GM19328 (cell line): ENCODE results near the gene ORAI3.

Source experiments
- ATAC-seq: cut with Tn5 transposase; IDR thresholded peaks from one replicate; pipeline ENCODE4 v1.9.1; 2021; ENCODE audit warnings: mild to moderate bottlenecking, moderate library complexity; ENCODE audit not compliant: unreplicated experiment

The ORAI3 gene

GRCh38 chr16:30987581-30988190, 38.8 kb downstream of the ORAI3 start:
- ATAC-seq = no peak

GRCh38 chr16:30989469-30990047, 40.7 kb downstream of the ORAI3 start:
- no peak for ATAC-seq

- ATAC-seq = no peak
Measured at GRCh38 chr16:30990105-30990504, 41.2 kb downstream of the ORAI3 start.

- ATAC-seq = no peak
Measured at GRCh38 chr16:30991052-30991451, 42.2 kb downstream of the ORAI3 start.

DNA sequence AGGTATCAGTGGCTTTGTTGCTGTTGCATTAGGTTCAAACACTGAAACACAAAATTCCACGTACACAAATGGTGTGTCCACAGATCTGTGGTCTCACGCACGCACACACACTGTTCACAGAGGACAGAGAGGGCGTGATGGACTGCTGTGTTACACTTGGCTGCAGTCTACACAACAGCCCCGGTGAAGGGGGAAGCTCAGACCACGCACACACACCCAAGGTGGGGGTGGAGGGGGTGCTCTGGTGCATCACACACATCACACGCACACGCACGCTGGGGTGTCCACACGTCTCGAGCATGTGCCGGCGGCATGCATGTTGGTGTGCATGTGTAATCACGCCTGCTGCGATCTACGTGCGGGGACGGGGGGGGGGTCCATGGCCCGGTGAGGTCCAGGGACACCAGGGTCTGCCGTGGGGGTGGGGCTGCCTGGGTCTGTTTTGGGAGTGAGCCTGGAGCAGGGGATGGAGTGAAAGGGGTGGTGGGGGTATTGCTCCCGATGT, 43.5 kb downstream of the ORAI3 start:
- ATAC-seq = no peak

DNA sequence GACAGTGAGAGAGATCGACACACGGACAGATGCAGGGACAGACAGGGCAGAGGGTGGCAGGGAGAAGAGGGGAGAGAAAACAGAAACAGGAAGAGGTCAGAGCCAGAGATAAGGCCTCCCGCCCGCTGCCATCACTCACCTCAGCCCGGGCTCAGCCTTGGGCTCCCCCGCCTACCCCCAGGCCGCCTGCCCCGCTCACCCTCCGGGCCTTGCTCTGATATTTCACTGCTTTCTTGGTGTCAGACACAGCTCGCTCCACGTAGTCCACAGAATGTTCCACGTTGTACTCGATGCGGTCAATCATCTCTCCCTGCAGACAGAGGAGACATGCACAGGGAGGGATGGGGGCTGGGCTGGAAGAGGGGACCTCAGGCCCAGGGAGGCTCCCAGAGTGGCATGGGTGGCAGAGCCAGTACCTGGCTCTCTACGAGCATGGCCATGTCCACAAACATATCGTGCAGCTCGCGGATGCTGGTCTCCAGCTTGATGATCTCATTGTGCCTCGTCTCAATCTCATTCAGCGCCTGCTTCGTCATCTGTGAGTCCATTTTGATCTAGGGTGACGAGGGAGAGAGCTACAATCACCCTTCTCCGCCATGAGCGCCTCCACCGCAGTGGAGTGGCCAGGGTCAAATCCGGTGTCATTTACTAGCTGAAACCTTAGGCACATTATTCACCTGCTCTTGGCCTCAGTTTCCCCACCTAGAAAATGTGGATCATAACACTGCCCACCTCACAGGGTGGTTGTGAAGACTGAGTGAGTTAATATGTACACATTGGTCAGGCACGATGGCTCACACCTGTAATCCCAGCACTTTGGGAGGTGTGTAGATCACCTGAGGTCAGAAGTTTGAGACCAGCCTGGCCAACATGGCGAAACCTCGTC, 44.3 kb downstream of the ORAI3 start:
- no peak for ATAC-seq

DNA sequence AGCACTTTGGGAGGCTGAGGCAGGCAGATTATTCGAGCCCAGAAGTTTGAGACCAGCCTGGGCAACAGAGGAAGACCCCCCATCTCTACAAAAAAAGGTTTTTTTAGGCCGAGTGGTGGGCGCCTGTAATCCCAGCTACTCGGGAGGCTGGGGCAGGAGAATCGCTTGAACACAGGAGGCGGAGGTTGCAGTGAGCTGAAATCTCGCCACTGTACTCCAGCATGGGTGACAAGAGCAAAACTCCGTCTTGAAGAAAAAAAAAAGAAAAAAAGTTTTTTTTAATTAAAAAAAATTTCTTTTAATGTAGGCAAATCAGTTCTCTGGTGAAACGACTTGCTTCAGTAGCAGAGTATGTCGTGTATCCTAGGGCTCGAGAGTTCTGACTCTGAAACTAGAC, 47.1 kb downstream of the ORAI3 start:
- no peak for ATAC-seq

DNA sequence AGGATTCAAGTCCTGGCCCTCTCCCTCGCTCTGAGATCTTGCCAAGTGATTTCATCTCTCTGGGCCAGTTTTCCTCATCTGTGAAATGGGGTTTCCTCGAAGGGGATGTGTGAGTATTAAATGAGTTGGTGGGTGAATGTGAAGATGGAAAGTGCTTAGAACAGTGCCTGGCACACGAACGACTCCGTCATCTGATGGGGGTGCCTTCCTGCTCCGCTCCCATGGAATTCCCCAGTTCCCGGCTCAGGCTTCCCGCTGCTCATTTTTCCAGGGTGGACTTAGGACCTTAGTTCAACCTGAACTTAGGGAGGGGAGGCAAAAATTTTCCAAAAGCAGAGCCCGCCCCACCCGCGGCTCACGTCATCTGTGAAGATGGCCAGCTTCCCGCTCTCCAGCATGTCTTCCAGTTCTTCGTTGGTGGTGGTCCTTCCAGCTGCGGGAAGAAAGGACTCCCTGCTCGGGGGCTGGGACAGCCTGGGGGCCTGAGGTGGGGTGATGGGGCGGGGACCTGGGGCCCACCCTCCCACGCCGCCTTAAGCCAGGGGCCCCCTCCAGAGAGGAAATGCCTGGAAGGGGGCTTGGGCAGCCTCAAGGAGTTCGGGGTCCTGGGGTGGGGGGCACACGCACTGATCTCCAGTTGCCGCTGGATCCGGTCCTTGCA, 47.6 kb downstream of the ORAI3 start:
- ATAC-seq = no peak

DNA sequence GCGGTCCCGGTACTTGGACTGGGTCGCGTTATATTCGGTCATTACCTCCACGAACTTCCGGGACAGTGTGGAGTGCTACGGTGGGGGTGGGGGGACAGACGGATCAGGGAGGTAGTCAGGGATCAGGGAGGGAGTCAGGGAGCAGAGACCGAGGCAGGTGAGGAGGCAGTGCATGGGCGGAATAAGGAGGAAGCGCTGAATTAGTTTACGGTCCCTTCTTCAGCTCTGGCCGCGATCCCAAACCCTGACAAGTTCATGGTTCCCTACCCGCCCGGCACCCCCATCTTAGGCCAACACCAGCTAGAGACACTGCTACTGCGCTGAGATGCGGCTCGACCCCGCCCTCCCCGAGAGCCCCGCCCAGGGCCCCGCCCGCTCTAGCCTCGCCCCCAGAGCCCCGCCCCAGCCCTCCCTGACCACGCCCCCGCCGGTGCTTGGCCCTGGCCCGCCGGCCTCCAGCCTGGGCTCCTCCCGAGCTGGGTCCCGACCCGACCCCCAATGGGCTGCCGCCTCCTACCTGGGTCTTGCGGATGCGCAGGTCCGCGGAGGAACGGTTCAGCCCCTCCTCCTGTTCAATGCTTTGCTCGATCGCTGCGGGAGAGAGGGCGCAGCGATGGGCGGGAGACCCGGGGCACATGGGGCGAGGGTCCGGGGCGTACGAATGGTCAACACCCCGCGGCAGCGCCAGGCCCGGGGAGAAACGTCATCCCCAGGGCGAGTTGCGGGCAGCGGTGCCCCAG, 48.3 kb downstream of the ORAI3 start:
- ATAC-seq = peak; percentile 74

- no peak for ATAC-seq
Measured at GRCh38 chr16:30997725-30998711, 49.1 kb downstream of the ORAI3 start.

DNA sequence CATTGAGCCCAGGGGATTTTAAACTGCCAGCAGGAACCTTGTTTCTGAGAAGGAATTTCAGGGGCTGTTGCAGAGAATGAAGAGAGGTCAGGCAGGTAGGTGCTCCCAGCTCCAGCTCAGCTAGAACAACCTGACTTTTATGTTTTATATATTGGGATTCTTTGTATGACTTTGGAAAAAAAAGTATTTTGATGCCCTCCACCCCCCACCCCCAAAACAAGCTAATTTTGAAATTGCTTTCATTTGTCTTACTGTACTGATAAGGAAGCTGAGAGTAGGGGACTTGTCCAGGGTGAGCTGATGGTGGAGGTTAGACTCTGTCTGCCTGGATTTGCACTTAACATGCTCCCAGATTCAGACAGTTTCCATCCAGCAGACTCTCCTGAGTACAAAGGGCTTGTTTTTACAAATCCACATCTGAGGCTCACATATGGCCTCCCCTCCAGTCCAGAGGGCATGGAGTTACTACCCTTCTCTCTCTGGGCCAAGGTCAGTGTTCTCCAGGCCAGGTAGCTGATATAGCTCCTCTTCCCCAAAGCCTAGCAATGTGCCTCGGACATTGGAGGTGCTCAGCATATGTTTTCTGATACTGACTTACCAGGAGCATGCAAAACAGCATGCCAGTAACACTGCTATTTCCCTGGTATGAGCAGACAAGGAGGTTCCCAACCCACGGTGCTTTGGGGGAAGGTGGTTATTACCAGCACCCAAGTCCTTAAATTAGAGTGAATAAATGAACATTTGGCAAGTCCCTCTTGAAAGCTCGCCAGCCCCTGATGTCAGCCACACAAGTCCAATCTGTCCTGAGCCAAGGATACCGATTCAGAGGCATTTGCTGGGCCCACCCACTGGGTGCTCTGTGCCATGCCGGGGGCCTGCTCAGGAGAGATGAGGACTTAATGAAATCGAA, 50.2 kb downstream of the ORAI3 start:
- ATAC-seq = no peak

- ATAC-seq = no peak
Measured at GRCh38 chr16:31000671-31001382, 52.0 kb downstream of the ORAI3 start.

- ATAC-seq = no peak
Measured at GRCh38 chr16:31001507-31002249, 52.8 kb downstream of the ORAI3 start.

GRCh38 chr16:31002250-31002700, 53.4 kb downstream of the ORAI3 start:
- no peak for ATAC-seq

DNA sequence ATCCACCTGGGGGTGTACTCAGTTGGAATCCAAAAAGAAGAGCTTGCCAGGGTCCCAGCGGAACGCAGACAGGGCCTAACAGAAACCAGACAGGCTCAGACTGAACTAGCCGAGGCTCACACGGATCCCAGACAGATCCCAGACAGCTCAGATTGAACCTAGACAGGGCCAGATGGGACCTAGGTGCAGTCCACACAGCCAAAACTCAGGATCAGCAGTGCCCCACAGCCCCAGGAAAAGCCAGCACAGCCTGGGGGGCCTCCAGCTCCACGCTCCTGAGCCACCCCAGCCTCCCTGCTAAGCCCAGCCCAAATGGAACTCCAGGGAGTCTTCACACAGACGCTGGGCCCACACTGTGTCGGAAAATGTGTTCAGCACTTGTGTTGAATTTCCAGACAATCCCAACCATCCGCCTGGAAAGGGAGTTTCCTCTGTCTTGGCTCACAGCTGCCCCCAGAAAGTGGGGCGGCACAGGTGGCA, 54.0 kb downstream of the ORAI3 start:
- no peak for ATAC-seq

GRCh38 chr16:31003744-31004143, 54.9 kb downstream of the ORAI3 start:
- ATAC-seq = no peak
